Activated CD8-positive, alpha-beta memory T cell treated with anti-CD3 and anti-CD28 coated beads, Interleukin-2, amount 10 ng/mL, durations not matched to agents 7 days and 5 days (primary cell): Measurements from ENCODE around the gene GSC2. TPM values are rescaled to one million over a fixed set of nuclear protein-coding genes. Genes with fewer than 3 reads are reported as not detected.

Source experiments
- ATAC-seq: fragments of 150-1000 bp; cut with Tn5 transposase; one replicate; pipeline ENCODE4 v1.10.0; 2021; ENCODE audit warnings: moderate library complexity
- CTCF ChIA-PET: fragments of 350-600 bp; sonication (Branson Sonifier 250); formaldehyde crosslinking; loops from one replicate; lab custom pipeline; 2021; ENCODE audit warnings: antibody characterized with exemption; lab: Charles Lee
- DNase-seq: peaks from one replicate; pipeline ENCODE4 v3.0.0-alpha.2; 2020
- H3K27ac Mint-ChIP-seq: one replicate; pipeline ENCODE4 v1.8.0; 2021; ENCODE audit warnings: mild to moderate bottlenecking, mixed read lengths
- H3K27me3 Mint-ChIP-seq: one replicate; pipeline ENCODE4 v1.8.0; 2021; ENCODE audit warnings: mixed read lengths
- H3K36me3 Mint-ChIP-seq: one replicate; pipeline ENCODE4 v1.8.0; 2021; ENCODE audit warnings: mild to moderate bottlenecking, mixed read lengths
- H3K4me1 Mint-ChIP-seq: one replicate; pipeline ENCODE4 v1.8.0; 2021; ENCODE audit warnings: mixed read lengths
- H3K4me3 Mint-ChIP-seq: one replicate; pipeline ENCODE4 v1.8.0; 2021; ENCODE audit warnings: mild to moderate bottlenecking, moderate library complexity, mixed read lengths
- H3K9me3 Mint-ChIP-seq: one replicate; pipeline ENCODE4 v1.8.0; 2022; ENCODE audit warnings: low read depth, mixed read lengths
- total RNA-seq, 2 experiments: library from RNA; stranded (reverse); gene quantifications; one replicate each; pipeline ENCODE4 v1.2.3, GENCODE V29; 2021

GSC2 gene
- total RNA-seq, 2 experiments from 2014 or later: not detected

GRCh38 chr22:19182472-19183157 lies 32.5 kb upstream of the GSC2 start:
- Mint-ChIP-seq H3K4me1 (peaks cover 22% of the 10 kb centered on the region), H3K4me3 (no peak overlapping the region), H3K36me3 (no peaks in the 10 kb centered on the region), H3K27me3 (no peaks in the 10 kb centered on the region), H3K27ac (no peak overlapping the region), H3K9me3 (no peaks in the 10 kb centered on the region)
- DNase-seq (no peak), ATAC-seq (no peak)
- CTCF ChIA-PET: interaction anchor here (0.9 to 1.3 kb wide), 4 partner anchors 10 to 295 kb away, joined by 3 to 6 read pairs (median 4); no protein-coding TSS in a partner anchor

- DNase-seq: no peak
- Mint-ChIP-seq H3K27me3 (no peaks in the 10 kb centered on the region), H3K4me3 (no peak overlapping the region), H3K27ac (peak overlapping the region; percentile 8), H3K9me3 (no peaks in the 10 kb centered on the region), H3K4me1 (peaks cover 24% of the 10 kb centered on the region), H3K36me3 (no peaks in the 10 kb centered on the region)
- no peak for ATAC-seq
- CTCF ChIA-PET: interaction anchor here (0.9 to 1.3 kb wide), 4 partner anchors 11 to 296 kb away, joined by 3 to 6 read pairs (median 4); no protein-coding TSS in a partner anchor
Observed at GRCh38 chr22:19181786-19182471, 31.8 kb upstream of the GSC2 start.

- H3K36me3 Mint-ChIP-seq: no peaks in the 10 kb centered on the region
- H3K27me3 Mint-ChIP-seq: no peaks in the 10 kb centered on the region
- H3K4me3 Mint-ChIP-seq: no peak overlapping the region
- DNase-seq (no peak), ATAC-seq (no peak)
- peaks cover 28% of the 10 kb centered on the region for H3K4me1 Mint-ChIP-seq
- no peak overlapping the region for H3K27ac Mint-ChIP-seq
- no peaks in the 10 kb centered on the region for H3K9me3 Mint-ChIP-seq
- CTCF ChIA-PET: interaction anchor here (2.1 to 2.3 kb wide), 2 partner anchors 35 to 297 kb away, joined by 6 to 16 read pairs; no protein-coding TSS in a partner anchor
Observed at GRCh38 chr22:19180740-19181410, 30.8 kb upstream of the GSC2 start.

GRCh38 chr22:19180234-19180633 lies 30.1 kb upstream of the GSC2 start:
- Mint-ChIP-seq H3K9me3 (no peaks in the 10 kb centered on the region), H3K27me3 (no peaks in the 10 kb centered on the region), H3K4me1 (peaks cover 28% of the 10 kb centered on the region), H3K27ac (no peak overlapping the region), H3K36me3 (no peaks in the 10 kb centered on the region), H3K4me3 (no peak overlapping the region)
- no peak for DNase-seq
- CTCF ChIA-PET: interaction anchor here (0.8 to 2.3 kb wide), 10 partner anchors 11 to 776 kb away, joined by 3 to 17 read pairs (median 6); partner anchors contain the start of gene ESS2
- ATAC-seq: no peak

- ATAC-seq (peak; percentile 48), DNase-seq (peak; percentile 77)
- H3K9me3 Mint-ChIP-seq: no peaks in the 10 kb centered on the region
- H3K27ac Mint-ChIP-seq: peak overlapping the region; percentile 73
- CTCF ChIA-PET: interaction anchor here (0.8 to 2.3 kb wide), 21 partner anchors 12 to 776 kb away, joined by 3 to 17 read pairs (median 5); partner anchors contain the start of genes CDC45, CLTCL1, DGCR2 and ESS2
- peaks cover 28% of the 10 kb centered on the region for H3K4me1 Mint-ChIP-seq
- no peaks in the 10 kb centered on the region for H3K36me3 Mint-ChIP-seq
- H3K4me3 Mint-ChIP-seq: peak overlapping the region; percentile 77
- H3K27me3 Mint-ChIP-seq: no peaks in the 10 kb centered on the region
Observed at GRCh38 chr22:19179497-19180048, 29.5 kb upstream of the GSC2 start.

- DNase-seq (peak; percentile 90), ATAC-seq (peak; percentile 82)
- Mint-ChIP-seq H3K27me3 (no peaks in the 10 kb centered on the region), H3K4me1 (peaks cover 31% of the 10 kb centered on the region), H3K4me3 (peak within 1 kb of the TSS; percentile 77), H3K27ac (peak within 1 kb of the TSS; percentile 73), H3K36me3 (no peaks in the 10 kb centered on the region), H3K9me3 (no peaks in the 10 kb centered on the region)
- CTCF ChIA-PET: interaction anchor here (1.0 to 2.3 kb wide), 20 partner anchors 12 to 777 kb away, joined by 3 to 17 read pairs (median 5); partner anchors contain the start of genes CDC45, CLTCL1, DGCR2 and ESS2
Observed at GRCh38 chr22:19178657-19179496, 28.8 kb upstream of the GSC2 start, which contains the start of gene SLC25A1. SLC25A1 (minus strand) TSS chr22:19178736; CDS start chr22:19178673, 63 bp downstream.

GRCh38 chr22:19178065-19178656 lies 28.1 kb upstream of the GSC2 start:
- H3K4me3 Mint-ChIP-seq: peak overlapping the region; percentile 66
- no peaks in the 10 kb centered on the region for H3K27me3 Mint-ChIP-seq
- H3K27ac Mint-ChIP-seq: no peak overlapping the region
- no peaks in the 10 kb centered on the region for H3K9me3 Mint-ChIP-seq
- ATAC-seq (peak; percentile 69), DNase-seq (peak; percentile 67)
- CTCF ChIA-PET: interaction anchor here (1.0 to 2.2 kb wide), 9 partner anchors 17 to 452 kb away, joined by 3 to 17 read pairs (median 7); partner anchors contain the start of genes CDC45, CLTCL1, DGCR2 and ESS2
- H3K4me1 Mint-ChIP-seq: peaks cover 38% of the 10 kb centered on the region
- H3K36me3 Mint-ChIP-seq: no peaks in the 10 kb centered on the region

- H3K9me3 Mint-ChIP-seq: no peaks in the 10 kb centered on the region
- peaks cover 43% of the 10 kb centered on the region for H3K4me1 Mint-ChIP-seq
- H3K27me3 Mint-ChIP-seq: no peaks in the 10 kb centered on the region
- H3K36me3 Mint-ChIP-seq: no peaks in the 10 kb centered on the region
- DNase-seq (no peak), ATAC-seq (no peak)
- no peak overlapping the region for H3K27ac Mint-ChIP-seq
- CTCF ChIA-PET: interaction anchor here (1.0 to 2.1 kb wide), 2 partner anchors 33 to 115 kb away, joined by 3 to 9 read pairs; partner anchors contain the start of genes CLTCL1 and ESS2
- H3K4me3 Mint-ChIP-seq: peak overlapping the region; percentile 66
Observed at GRCh38 chr22:19177164-19178064, 27.3 kb upstream of the GSC2 start.

- Mint-ChIP-seq H3K27me3 (no peaks in the 10 kb centered on the region), H3K36me3 (no peaks in the 10 kb centered on the region), H3K27ac (no peak overlapping the region), H3K9me3 (no peaks in the 10 kb centered on the region), H3K4me1 (peaks cover 41% of the 10 kb centered on the region), H3K4me3 (peak overlapping the region; percentile 66)
- ATAC-seq: no peak
- DNase-seq: no peak
- CTCF ChIA-PET: no interaction called here
Observed at GRCh38 chr22:19176732-19177131, 26.6 kb upstream of the GSC2 start.

- ATAC-seq (no peak), DNase-seq (no peak)
- Mint-ChIP-seq H3K27ac (no peak overlapping the region), H3K4me3 (no peak overlapping the region), H3K36me3 (no peaks in the 10 kb centered on the region), H3K9me3 (no peaks in the 10 kb centered on the region), H3K27me3 (no peaks in the 10 kb centered on the region), H3K4me1 (peaks cover 37% of the 10 kb centered on the region)
- CTCF ChIA-PET: no interaction called here
Observed at GRCh38 chr22:19176175-19176643, 26.1 kb upstream of the GSC2 start.

- H3K4me1 Mint-ChIP-seq: peaks cover 39% of the 10 kb centered on the region
- no peaks in the 10 kb centered on the region for H3K36me3 Mint-ChIP-seq
- peak overlapping the region; percentile 15 for H3K4me3 Mint-ChIP-seq
- H3K9me3 Mint-ChIP-seq: no peaks in the 10 kb centered on the region
- no peak overlapping the region for H3K27ac Mint-ChIP-seq
- peaks cover 2% of the 10 kb centered on the region for H3K27me3 Mint-ChIP-seq
- ATAC-seq (no peak), DNase-seq (no peak)
- CTCF ChIA-PET: no interaction called here
Observed at GRCh38 chr22:19175602-19176174, 25.6 kb upstream of the GSC2 start.
